K562 (cell line): ENCODE data around the gene LTBR. TPM values are rescaled to one million over a fixed set of nuclear protein-coding genes. Genes with fewer than 3 reads are reported as not detected.

Experiments used
- CBFA2T3 ChIP-seq: fragments of 450-650 bp; IDR thresholded peaks from 2 replicates; pipeline ENCODE4 v1.6.1; 2017
- EP300 ChIP-seq: IDR thresholded peaks from 2 replicates; pipeline ENCODE4 v1.6.1; 2012; ENCODE audit warnings: low read length, improper control_type of control experiment
- FOXA1 ChIP-seq: fragments of 450-650 bp; IDR thresholded peaks from 2 replicates; pipeline ENCODE4 v1.6.1; 2016; ENCODE audit warnings: mild to moderate bottlenecking, borderline replicate concordance
- JUN ChIP-seq, 2 experiments: sonication (generic) in 1 of 2; formaldehyde crosslinking in 1 of 2; IDR thresholded peaks; 2 replicates each; pipeline versions ENCODE4 v1.6.1 to v1.8.0; 2012 to 2022; ENCODE audit warnings: borderline replicate concordance in 2 of 2, mild to moderate bottlenecking in 2 of 2, improper control_type of control experiment in 1 of 2, low read depth in 1 of 2, low read length in 1 of 2, missing genetic modification reagents in 1 of 2
- MTA2 ChIP-seq: fragments of 450-650 bp; IDR thresholded peaks from 2 replicates; pipeline ENCODE4 v1.6.1; 2016; ENCODE audit warnings: low read depth
- POLR2AphosphoS5 ChIP-seq: IDR thresholded peaks from 2 replicates; pipeline ENCODE4 v1.6.1; 2011; ENCODE audit warnings: mild to moderate bottlenecking, low read depth, low read length, moderate library complexity; ENCODE audit not compliant: control insufficient read depth, insufficient read depth
- STAG1 ChIP-seq: sonication (generic); formaldehyde crosslinking; IDR thresholded peaks from 2 replicates; pipeline ENCODE4 v1.5.0; 2020; ENCODE audit warnings: missing genetic modification reagents, borderline replicate concordance
- ZBTB17 ChIP-seq: fragments of 450-650 bp; formaldehyde crosslinking; IDR thresholded peaks from 2 replicates; pipeline ENCODE4 v1.4.0; 2020; ENCODE audit warnings: mild to moderate bottlenecking
- ZFX ChIP-seq: sonication (generic); formaldehyde crosslinking; IDR thresholded peaks from 2 replicates; pipeline ENCODE4 v1.8.0; 2022; ENCODE audit warnings: mild to moderate bottlenecking, missing genetic modification reagents, moderate library complexity
- polyA plus RNA-seq, 8 experiments: library from polyadenylated mRNA; depleted of rRNA in 4 of 8; stranded (reverse) in 5 of 8; unstranded in 3 of 8; fragments of >200 nt; fragmentation: Nextera tagmentation in 2 of 8; fragmentation: Illumina TruSeq in 1 of 8; extraction: Ambion mirVana in 2 of 8; extraction: Trizol in 1 of 8; gene quantifications; 2 replicates each; pipeline versions ENCODE4 v1.2.1 to v1.2.3, GENCODE V29; 2011 to 2014; ENCODE audit warnings: inconsistent platforms in 1 of 8, missing spikeins in 1 of 8
- total RNA-seq, 7 experiments: library from RNA; depleted of rRNA in 6 of 7; stranded (reverse); fragments of >200 nt in 6 of 7; fragmentation: Illumina TruSeq in 2 of 7; extraction: Trizol in 2 of 7; gene quantifications; 2 replicates each; pipeline versions ENCODE4 v1.2.1 to v1.2.3, GENCODE V29; 2011 to 2021; ENCODE audit warnings: low replicate concordance in 1 of 7
- TF ChIP-seq, protein P1 (sequence below): fragments of 450-650 bp; IDR thresholded peaks from 2 replicates; pipeline ENCODE4 v1.6.1; 2016; ENCODE audit warnings: low read depth, mild to moderate bottlenecking, moderate library complexity
- TF ChIP-seq, protein P2 (sequence below): fragments of 450-650 bp; formaldehyde crosslinking; IDR thresholded peaks from 2 replicates; pipeline ENCODE4 v1.4.0; 2022; ENCODE audit warnings: mild to moderate bottlenecking, moderate library complexity
- TF ChIP-seq, protein P3 (sequence below): fragments of 250-450 bp; sonication (Bioruptor Pico); IDR thresholded peaks from 2 replicates; pipeline ENCODE4 v1.4.0; 2020; ENCODE audit warnings: mild to moderate bottlenecking, moderate library complexity, borderline replicate concordance
- TF ChIP-seq, protein P4 (sequence below), 2 experiments: IDR thresholded peaks; 2 replicates each; pipeline ENCODE4 v1.6.1; 2012; ENCODE audit warnings: improper control_type of control experiment in 2 of 2, low read depth in 2 of 2, low read length in 2 of 2, borderline replicate concordance in 1 of 2
- TF ChIP-seq, protein P5 (sequence below): fragments of 200-800 bp; sonication (Bioruptor generic); IDR thresholded peaks from 2 replicates; pipeline ENCODE4 v1.6.1; 2017; ENCODE audit warnings: missing genetic modification characterization, missing compliant biosample characterization
- TF ChIP-seq, protein P6 (sequence below): fragments of 250-450 bp; sonication (Bioruptor Pico); IDR thresholded peaks from 2 replicates; pipeline ENCODE4 v1.8.0; 2022; ENCODE audit warnings: moderate library complexity, mild to moderate bottlenecking, inconsistent platforms

Gene LTBR
- total and polyA plus RNA-seq, 9 of the 15 experiments (the other 6 are each of a cell fraction or from before 2014, with no cell fraction given): 0.96 to 69.0 (median 35.3) TPM

DNA sequence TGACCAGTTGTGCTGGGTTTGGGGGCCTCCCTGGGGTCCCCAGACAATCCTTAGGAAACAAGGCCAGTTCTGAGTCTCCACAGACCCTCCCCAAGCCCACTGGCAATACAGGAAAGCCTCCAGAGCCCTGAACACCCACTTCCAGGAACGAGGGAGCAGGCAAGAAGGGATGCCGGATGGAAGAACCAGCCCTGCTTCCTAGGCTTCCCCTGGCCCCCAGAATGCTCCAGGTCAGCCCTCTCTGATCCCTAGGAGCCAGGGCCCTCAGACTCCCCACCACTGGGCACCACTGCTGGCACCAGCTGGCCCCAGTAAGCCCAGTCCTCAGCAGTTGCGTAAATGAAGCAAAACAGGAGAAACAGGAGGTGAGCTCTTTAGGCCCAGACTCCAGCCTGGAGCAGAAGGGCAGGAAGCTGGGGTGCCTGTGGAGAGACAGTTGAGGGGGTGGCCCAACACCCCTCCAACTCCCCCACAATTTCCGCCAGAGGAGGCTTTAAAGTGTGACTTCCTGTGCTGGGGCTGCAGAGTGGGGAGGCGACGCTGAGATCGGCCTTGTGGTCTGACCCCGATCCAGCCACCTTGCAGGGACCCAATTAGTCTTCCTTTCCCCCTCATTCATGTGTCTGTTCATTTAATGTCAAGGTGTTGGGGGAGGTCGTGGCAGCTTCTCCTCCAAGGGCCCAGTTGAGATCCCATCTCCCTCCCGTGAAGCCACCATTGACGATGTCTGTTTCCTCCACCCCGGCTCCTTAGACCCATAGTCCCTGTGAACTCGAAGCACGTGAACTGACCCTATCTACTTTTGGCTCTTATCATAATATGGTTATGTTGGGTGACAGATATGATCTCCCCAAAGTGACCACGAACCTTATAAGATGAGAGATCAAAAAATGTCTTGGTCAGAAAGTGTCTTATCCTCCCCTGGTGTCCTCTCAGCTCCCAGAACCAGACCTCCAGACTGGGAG lies 46.8 kb upstream of the LTBR start (continued):
- TF ChIP-seq ZFX: peak; percentile 45
- TF ChIP-seq CBFA2T3: peak; percentile 40; the same call in 1 of the 2 replicates
- TF ChIP-seq, protein P1, sequence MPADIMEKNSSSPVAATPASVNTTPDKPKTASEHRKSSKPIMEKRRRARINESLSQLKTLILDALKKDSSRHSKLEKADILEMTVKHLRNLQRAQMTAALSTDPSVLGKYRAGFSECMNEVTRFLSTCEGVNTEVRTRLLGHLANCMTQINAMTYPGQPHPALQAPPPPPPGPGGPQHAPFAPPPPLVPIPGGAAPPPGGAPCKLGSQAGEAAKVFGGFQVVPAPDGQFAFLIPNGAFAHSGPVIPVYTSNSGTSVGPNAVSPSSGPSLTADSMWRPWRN: peak; percentile 20; the same call in 1 of the 2 replicates
- TF ChIP-seq ZBTB17 (CRISPR knock-in tag): no peak
- no peak for TF ChIP-seq MTA2
- TF ChIP-seq, protein P2, sequence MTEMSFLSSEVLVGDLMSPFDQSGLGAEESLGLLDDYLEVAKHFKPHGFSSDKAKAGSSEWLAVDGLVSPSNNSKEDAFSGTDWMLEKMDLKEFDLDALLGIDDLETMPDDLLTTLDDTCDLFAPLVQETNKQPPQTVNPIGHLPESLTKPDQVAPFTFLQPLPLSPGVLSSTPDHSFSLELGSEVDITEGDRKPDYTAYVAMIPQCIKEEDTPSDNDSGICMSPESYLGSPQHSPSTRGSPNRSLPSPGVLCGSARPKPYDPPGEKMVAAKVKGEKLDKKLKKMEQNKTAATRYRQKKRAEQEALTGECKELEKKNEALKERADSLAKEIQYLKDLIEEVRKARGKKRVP (CRISPR knock-in tag): no peak
- TF ChIP-seq, protein P3, sequence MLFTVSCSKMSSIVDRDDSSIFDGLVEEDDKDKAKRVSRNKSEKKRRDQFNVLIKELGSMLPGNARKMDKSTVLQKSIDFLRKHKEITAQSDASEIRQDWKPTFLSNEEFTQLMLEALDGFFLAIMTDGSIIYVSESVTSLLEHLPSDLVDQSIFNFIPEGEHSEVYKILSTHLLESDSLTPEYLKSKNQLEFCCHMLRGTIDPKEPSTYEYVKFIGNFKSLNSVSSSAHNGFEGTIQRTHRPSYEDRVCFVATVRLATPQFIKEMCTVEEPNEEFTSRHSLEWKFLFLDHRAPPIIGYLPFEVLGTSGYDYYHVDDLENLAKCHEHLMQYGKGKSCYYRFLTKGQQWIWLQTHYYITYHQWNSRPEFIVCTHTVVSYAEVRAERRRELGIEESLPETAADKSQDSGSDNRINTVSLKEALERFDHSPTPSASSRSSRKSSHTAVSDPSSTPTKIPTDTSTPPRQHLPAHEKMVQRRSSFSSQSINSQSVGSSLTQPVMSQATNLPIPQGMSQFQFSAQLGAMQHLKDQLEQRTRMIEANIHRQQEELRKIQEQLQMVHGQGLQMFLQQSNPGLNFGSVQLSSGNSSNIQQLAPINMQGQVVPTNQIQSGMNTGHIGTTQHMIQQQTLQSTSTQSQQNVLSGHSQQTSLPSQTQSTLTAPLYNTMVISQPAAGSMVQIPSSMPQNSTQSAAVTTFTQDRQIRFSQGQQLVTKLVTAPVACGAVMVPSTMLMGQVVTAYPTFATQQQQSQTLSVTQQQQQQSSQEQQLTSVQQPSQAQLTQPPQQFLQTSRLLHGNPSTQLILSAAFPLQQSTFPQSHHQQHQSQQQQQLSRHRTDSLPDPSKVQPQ (CRISPR knock-in tag): no peak
- TF ChIP-seq, protein P4, sequence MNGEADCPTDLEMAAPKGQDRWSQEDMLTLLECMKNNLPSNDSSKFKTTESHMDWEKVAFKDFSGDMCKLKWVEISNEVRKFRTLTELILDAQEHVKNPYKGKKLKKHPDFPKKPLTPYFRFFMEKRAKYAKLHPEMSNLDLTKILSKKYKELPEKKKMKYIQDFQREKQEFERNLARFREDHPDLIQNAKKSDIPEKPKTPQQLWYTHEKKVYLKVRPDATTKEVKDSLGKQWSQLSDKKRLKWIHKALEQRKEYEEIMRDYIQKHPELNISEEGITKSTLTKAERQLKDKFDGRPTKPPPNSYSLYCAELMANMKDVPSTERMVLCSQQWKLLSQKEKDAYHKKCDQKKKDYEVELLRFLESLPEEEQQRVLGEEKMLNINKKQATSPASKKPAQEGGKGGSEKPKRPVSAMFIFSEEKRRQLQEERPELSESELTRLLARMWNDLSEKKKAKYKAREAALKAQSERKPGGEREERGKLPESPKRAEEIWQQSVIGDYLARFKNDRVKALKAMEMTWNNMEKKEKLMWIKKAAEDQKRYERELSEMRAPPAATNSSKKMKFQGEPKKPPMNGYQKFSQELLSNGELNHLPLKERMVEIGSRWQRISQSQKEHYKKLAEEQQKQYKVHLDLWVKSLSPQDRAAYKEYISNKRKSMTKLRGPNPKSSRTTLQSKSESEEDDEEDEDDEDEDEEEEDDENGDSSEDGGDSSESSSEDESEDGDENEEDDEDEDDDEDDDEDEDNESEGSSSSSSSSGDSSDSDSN (IDR thresholded peaks at IDR 0.05; ENCODE audit: borderline replicate concordance in 1 of 2, low read depth in 2 of 2, low read length in 2 of 2): no peak
- no peak for TF ChIP-seq FOXA1
- peak; percentile 40; the same call in 1 of the 2 replicates for TF ChIP-seq EP300
- TF ChIP-seq JUN (IDR thresholded peaks at IDR 0.05; ENCODE audit: borderline replicate concordance, low read depth, low read length): no peak
- TF ChIP-seq JUN (CRISPR knock-in tag; IDR thresholded peaks at IDR 0.05; ENCODE audit: borderline replicate concordance): no peak
- TF ChIP-seq, protein P5, sequence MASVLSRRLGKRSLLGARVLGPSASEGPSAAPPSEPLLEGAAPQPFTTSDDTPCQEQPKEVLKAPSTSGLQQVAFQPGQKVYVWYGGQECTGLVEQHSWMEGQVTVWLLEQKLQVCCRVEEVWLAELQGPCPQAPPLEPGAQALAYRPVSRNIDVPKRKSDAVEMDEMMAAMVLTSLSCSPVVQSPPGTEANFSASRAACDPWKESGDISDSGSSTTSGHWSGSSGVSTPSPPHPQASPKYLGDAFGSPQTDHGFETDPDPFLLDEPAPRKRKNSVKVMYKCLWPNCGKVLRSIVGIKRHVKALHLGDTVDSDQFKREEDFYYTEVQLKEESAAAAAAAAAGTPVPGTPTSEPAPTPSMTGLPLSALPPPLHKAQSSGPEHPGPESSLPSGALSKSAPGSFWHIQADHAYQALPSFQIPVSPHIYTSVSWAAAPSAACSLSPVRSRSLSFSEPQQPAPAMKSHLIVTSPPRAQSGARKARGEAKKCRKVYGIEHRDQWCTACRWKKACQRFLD (CRISPR knock-in tag): 0 out of 2 replicates have a peak, but pooled peaks have one; percentile 16
- TF ChIP-seq POLR2AphosphoS5: peak; percentile 45; the same call in 1 of the 2 replicates
- TF ChIP-seq, protein P6, sequence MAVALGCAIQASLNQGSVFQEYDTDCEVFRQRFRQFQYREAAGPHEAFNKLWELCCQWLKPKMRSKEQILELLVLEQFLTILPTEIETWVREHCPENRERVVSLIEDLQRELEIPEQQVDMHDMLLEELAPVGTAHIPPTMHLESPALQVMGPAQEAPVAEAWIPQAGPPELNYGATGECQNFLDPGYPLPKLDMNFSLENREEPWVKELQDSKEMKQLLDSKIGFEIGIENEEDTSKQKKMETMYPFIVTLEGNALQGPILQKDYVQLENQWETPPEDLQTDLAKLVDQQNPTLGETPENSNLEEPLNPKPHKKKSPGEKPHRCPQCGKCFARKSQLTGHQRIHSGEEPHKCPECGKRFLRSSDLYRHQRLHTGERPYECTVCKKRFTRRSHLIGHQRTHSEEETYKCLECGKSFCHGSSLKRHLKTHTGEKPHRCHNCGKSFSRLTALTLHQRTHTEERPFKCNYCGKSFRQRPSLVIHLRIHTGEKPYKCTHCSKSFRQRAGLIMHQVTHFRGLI (CRISPR knock-in tag): no peak
- TF ChIP-seq STAG1 (CRISPR knock-in tag): no peak
